GM21529 (cell line): Measurements from ENCODE around the gene SPEF2.

Source experiments
- ATAC-seq: cut with Tn5 transposase; IDR thresholded peaks from one replicate; pipeline ENCODE4 v1.9.1; 2021; ENCODE audit not compliant: unreplicated experiment

Gene SPEF2, protein sequence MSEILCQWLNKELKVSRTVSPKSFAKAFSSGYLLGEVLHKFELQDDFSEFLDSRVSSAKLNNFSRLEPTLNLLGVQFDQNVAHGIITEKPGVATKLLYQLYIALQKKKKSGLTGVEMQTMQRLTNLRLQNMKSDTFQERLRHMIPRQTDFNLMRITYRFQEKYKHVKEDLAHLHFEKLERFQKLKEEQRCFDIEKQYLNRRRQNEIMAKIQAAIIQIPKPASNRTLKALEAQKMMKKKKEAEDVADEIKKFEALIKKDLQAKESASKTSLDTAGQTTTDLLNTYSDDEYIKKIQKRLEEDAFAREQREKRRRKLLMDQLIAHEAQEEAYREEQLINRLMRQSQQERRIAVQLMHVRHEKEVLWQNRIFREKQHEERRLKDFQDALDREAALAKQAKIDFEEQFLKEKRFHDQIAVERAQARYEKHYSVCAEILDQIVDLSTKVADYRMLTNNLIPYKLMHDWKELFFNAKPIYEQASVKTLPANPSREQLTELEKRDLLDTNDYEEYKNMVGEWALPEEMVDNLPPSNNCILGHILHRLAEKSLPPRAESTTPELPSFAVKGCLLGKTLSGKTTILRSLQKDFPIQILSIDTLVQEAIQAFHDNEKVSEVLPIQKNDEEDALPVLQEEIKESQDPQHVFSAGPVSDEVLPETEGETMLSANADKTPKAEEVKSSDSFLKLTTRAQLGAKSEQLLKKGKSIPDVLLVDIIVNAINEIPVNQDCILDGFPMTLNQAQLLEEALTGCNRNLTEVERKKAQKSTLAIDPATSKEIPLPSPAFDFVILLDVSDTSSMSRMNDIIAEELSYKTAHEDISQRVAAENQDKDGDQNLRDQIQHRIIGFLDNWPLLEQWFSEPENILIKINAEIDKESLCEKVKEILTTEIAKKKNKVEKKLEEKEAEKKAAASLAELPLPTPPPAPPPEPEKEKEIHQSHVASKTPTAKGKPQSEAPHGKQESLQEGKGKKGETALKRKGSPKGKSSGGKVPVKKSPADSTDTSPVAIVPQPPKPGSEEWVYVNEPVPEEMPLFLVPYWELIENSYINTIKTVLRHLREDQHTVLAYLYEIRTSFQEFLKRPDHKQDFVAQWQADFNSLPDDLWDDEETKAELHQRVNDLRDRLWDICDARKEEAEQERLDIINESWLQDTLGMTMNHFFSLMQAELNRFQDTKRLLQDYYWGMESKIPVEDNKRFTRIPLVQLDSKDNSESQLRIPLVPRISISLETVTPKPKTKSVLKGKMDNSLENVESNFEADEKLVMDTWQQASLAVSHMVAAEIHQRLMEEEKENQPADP (N-terminal part only)

GRCh38 chr5:35617435-35618303 lies at the start of gene SPEF2:
TSS of gene SPEF2 (plus strand) at chr5:35617863. CDS start at chr5:35617998, 135 bp downstream.
- ATAC-seq: peak; percentile 86

- no peak for ATAC-seq
Measured at GRCh38 chr5:35575578-35575977, 42.1 kb upstream of the SPEF2 start.

- ATAC-seq: no peak
Measured at GRCh38 chr5:35587419-35587818, 30.2 kb upstream of the SPEF2 start.

GRCh38 chr5:35593338-35593737 lies 24.3 kb upstream of the SPEF2 start:
- no peak for ATAC-seq

DNA sequence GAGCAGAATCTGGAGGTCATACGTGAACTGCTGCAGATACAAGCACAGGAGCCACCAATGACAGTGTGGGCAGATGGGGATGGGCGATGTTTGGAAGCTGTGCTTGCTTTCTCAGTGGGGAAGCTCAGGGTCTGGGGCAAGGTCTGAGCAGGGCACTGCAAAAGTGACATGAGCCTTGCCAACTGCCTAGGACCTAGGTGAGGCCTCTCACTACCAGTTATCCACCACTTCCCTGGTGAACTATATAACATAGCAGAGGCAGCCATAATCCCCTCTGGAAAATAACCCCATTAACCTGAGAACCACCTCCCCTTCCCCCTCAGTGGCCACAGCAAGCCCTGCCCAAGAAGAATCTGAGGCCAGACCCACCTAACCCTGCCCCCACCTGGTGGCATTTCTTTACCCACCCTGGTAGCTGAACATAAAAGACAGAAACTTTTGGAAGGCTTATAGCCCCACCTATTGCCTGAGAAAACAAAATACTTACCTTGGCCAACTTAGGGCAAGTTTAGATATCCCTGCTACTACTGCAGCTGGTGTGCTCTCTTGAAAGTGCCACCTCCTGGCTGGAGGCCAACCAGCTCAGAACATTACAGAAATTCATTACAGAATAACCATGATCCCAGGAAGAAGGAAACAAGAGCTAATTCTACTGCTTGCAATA lies 18.8 kb upstream of the SPEF2 start:
- ATAC-seq: no peak

DNA sequence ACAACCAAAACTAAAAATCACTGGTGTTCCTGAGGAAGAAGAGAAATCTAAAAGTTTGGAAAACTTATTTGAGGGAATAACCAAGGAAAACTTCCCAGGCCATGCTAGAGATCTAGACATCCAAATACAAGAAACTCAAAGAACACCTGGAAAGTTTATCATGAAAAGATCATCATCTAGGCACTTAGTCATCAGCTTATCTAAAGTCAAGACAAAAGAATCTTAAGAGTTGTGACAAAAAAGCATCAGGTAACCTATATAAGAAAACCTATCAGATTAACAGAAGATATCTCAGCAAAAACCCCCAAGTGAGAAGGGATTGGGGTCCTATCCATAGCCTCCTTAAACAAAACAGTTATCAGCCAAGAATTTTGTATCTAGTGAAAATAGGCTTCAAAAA lies 17.1 kb upstream of the SPEF2 start:
- ATAC-seq: no peak

- ATAC-seq: no peak
Measured at GRCh38 chr5:35608881-35609779, 8.5 kb upstream of the SPEF2 start.

- no peak for ATAC-seq
Measured at GRCh38 chr5:35617060-35617434, 616 bp upstream of the SPEF2 start.

GRCh38 chr5:35618304-35618636 lies 607 bp downstream of the SPEF2 start:
- ATAC-seq: no peak

DNA sequence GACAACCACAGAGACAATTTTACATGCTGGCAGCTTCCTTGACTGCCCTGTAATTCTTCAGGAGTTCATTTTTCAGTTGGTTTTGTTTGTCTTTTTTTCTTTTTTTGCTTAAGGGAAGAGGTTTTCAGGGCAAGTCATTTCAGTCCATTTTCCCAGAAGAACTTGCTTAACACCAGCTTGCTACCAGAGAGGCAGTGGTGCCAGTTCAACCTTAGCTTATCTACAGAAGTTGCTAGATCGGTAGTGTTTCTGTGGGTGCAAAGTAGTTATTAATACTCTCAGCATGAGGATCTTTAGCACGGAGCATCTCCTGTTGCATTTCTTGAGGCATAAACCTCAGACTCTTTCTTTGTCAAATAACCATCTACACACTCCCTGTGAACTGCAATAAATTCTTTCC lies 1.1 kb downstream of the SPEF2 start:
- ATAC-seq: no peak

GRCh38 chr5:35622974-35623373 lies 5.3 kb downstream of the SPEF2 start:
- ATAC-seq: no peak

- ATAC-seq: no peak
Measured at GRCh38 chr5:35623991-35624390, 6.3 kb downstream of the SPEF2 start.

DNA sequence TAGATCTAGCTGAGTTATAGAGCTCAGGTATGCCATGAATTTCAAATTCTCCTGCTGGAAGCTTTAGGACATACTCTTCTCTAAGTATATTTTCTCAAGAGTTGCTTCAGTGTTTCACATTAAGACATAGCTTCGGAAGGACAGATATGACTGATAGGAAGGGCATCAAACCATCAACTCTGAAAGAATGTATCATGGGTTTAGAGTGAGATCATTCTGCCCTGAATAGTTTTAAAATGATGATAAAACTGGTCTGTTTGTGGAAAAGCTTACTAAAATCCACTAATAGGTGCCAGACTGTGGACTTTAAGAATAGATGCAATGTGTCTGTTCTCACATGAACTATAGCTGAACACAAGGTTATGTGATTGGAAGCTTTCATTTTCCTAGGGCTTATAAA lies 8.4 kb downstream of the SPEF2 start:
- ATAC-seq: no peak

- no peak for ATAC-seq
Measured at GRCh38 chr5:35626553-35626952, 8.9 kb downstream of the SPEF2 start.

DNA sequence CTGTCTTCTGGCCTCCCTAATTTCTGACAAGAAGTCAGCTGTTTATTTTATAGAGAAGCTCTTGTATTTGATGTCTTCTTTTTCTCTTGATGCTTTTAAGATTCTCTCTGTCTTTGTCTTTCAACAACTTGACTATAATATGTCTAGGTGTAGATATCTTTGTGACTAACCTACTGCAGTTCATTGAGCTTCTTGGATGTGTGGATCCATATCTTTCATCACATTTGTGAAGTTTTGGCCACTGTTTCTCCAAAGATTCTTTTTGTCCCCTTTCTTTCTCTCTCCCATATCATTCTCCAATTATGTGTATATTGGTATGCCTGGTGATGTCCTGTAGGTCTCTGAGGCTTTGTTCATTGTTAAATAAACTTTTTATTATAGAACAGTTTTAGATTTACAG lies 16.7 kb downstream of the SPEF2 start:
- no peak for ATAC-seq

DNA sequence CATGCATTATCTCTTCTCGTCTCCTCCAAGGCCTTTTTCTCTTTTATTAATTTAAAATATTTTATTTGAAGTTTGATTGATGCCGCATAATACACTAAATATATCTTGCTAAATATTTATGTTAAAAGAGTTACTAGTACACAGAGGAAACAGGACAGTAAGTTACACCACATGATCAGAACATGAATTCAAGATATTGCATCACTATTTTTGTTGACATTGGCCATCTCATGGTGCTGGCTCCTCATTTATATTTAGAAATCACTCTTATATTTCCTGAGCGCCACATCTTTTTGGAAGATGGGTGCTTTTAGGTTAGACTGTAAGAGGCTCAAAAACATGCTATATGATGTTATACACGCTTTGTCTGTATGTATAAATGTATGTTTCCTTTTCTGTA lies 23.0 kb downstream of the SPEF2 start:
- no peak for ATAC-seq

GRCh38 chr5:35644543-35644942 lies 26.9 kb downstream of the SPEF2 start:
- ATAC-seq: no peak

GRCh38 chr5:35647128-35647527 lies 29.5 kb downstream of the SPEF2 start:
- ATAC-seq: no peak

DNA sequence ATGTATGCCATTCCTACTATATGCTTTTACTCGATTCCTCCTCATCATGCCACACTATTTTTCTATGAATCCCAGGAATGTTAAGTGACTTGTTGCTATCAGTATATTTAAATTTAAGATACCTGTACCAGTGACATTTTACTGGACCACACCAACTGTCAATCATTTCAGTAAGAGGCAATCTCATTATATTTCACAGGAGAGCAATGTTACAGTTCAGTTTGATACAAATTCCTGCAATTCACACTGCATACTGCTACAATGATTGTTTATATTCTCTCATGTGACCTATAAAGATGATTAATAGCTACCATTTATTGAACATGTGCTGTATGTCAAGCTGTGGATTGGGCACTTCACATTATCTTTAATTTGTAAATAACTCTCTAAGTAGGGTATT lies 30.0 kb downstream of the SPEF2 start:
- ATAC-seq: no peak
